ENCODE measurements around the gene SNF8. TPM values are rescaled to one million over a fixed set of nuclear protein-coding genes. Genes with fewer than 3 reads are reported as not detected.

The SNF8 gene
- total RNA-seq, 1 donor = 61.3 TPM

- H3K4me3 ChIP-seq (ENCODE audit: low read depth, low read length) = no peak overlapping the region
- TF ChIP-seq CTCF (IDR thresholded peaks at IDR 0.05; ENCODE audit: insufficient read depth, low read depth, low read length) = no peak
- no peak for DNase-seq (ENCODE audit: low read depth)
Observed at GRCh38 chr17:48930435-48930873, 14.2 kb downstream of the SNF8 start.

GRCh38 chr17:48929812-48930165 lies 14.9 kb downstream of the SNF8 start:
- no peak for TF ChIP-seq CTCF (IDR thresholded peaks at IDR 0.05; ENCODE audit: insufficient read depth, low read depth, low read length)
- DNase-seq (ENCODE audit: low read depth) = no peak

GRCh38 chr17:48928876-48929811 lies 15.5 kb downstream of the SNF8 start:
- H3K4me3 ChIP-seq (ENCODE audit: low read depth, low read length) = no peak overlapping the region
- no peak for TF ChIP-seq CTCF (IDR thresholded peaks at IDR 0.05; ENCODE audit: insufficient read depth, low read depth, low read length)
- DNase-seq (ENCODE audit: low read depth) = peak; percentile 27

More at GRCh38 chr17:48929812-48930165, 14.9 kb downstream of the SNF8 start:
- no peak overlapping the region for H3K4me3 ChIP-seq (ENCODE audit: low read depth, low read length)

- no peak for DNase-seq (ENCODE audit: low read depth)
- TF ChIP-seq CTCF (IDR thresholded peaks at IDR 0.05; ENCODE audit: insufficient read depth, low read depth, low read length) = no peak
Observed at GRCh38 chr17:48927978-48928745, 16.5 kb downstream of the SNF8 start.

GRCh38 chr17:48925991-48926342 lies 18.7 kb downstream of the SNF8 start:
- no peak overlapping the region for H3K4me3 ChIP-seq (ENCODE audit: low read depth, low read length)
- DNase-seq (ENCODE audit: low read depth) = no peak
- TF ChIP-seq CTCF (IDR thresholded peaks at IDR 0.05; ENCODE audit: insufficient read depth, low read depth, low read length) = no peak

More at GRCh38 chr17:48927978-48928745, 16.5 kb downstream of the SNF8 start:
- H3K4me3 ChIP-seq (ENCODE audit: low read depth, low read length) = no peak overlapping the region

GRCh38 chr17:48925251-48925990 lies 19.2 kb downstream of the SNF8 start:
- TF ChIP-seq CTCF (IDR thresholded peaks at IDR 0.05; ENCODE audit: insufficient read depth, low read depth, low read length) = no peak
- DNase-seq (ENCODE audit: low read depth) = no peak
- H3K4me3 ChIP-seq (ENCODE audit: low read depth, low read length) = no peak overlapping the region

Measured in fibroblast of villous mesenchyme (primary cell).